GM21619 (cell line): ENCODE data around the gene TUBA1A.
"Not testable (repeated sequence)": the region's sequence is repeated elsewhere in the genome, so short reads cannot be mapped to it uniquely, and the experiment has no call there.

Experiments
- ATAC-seq: cut with Tn5 transposase; IDR thresholded peaks from one replicate; pipeline ENCODE4 v1.9.1; 2021; ENCODE audit not compliant: unreplicated experiment

TUBA1A gene

GRCh38 chr12:49201595-49202295 lies 12.9 kb upstream of the TUBA1A start:
- ATAC-seq: no peak

GRCh38 chr12:49200919-49201594 lies 12.2 kb upstream of the TUBA1A start:
- peak; percentile 65 for ATAC-seq

GRCh38 chr12:49198431-49199155 lies 9.7 kb upstream of the TUBA1A start:
- no peak for ATAC-seq

- ATAC-seq: no peak
These were observed 8.4 kb upstream of the TUBA1A start for GRCh38 chr12:49197256-49197655.

- no peak for ATAC-seq
These were observed 6.9 kb upstream of the TUBA1A start for GRCh38 chr12:49195736-49196135.

GRCh38 chr12:49193746-49194145 lies 4.9 kb upstream of the TUBA1A start:
- ATAC-seq: not testable (repeated sequence)

- not testable (repeated sequence) for ATAC-seq
These were observed 2.6 kb upstream of the TUBA1A start for GRCh38 chr12:49191498-49191897.

GRCh38 chr12:49190974-49191373 lies 2.1 kb upstream of the TUBA1A start:
- ATAC-seq: no peak

GRCh38 chr12:49189731-49190716 lies 1.1 kb upstream of the TUBA1A start:
- ATAC-seq: no peak

- ATAC-seq: peak; percentile 39
These were observed 522 bp downstream of the TUBA1A start for GRCh38 chr12:49188201-49188915.

GRCh38 chr12:49187184-49187583 lies 1.7 kb downstream of the TUBA1A start:
- no peak for ATAC-seq

- ATAC-seq: not testable (repeated sequence)
These were observed 2.6 kb downstream of the TUBA1A start for GRCh38 chr12:49186307-49186706.

GRCh38 chr12:49184697-49185096 lies 4.2 kb downstream of the TUBA1A start:
- not testable (repeated sequence) for ATAC-seq

- not testable (repeated sequence) for ATAC-seq
These were observed 5.5 kb downstream of the TUBA1A start for GRCh38 chr12:49183214-49183950.

- ATAC-seq: no peak
These were observed 14.7 kb downstream of the TUBA1A start for GRCh38 chr12:49174218-49174617.

- no peak for ATAC-seq
These were observed 18.0 kb downstream of the TUBA1A start for GRCh38 chr12:49170924-49171323.

- ATAC-seq: no peak
These were observed 23.8 kb downstream of the TUBA1A start for GRCh38 chr12:49165114-49165513.

GRCh38 chr12:49161901-49162300 lies 27.0 kb downstream of the TUBA1A start:
- not testable (repeated sequence) for ATAC-seq

- ATAC-seq: no peak
These were observed 27.6 kb downstream of the TUBA1A start for GRCh38 chr12:49161092-49161795.
